ENCODE results near the gene KIAA1958. TPM values are rescaled to one million over a fixed set of nuclear protein-coding genes. Genes with fewer than 3 reads are reported as not detected.

Gene KIAA1958
- polyA plus RNA-seq, 1 of the 3 experiments (the other 2 are of a cell fraction), result 1.6 TPM

- WGBS (ENCODE audit: low lambda C conversion rate), result 90% methylated on average over 7 of the region's 7 CpGs
- Histone ChIP-seq H3K9ac (no peak overlapping the region), H3F3A (replicated peaks; ENCODE audit: insufficient read depth) (peaks cover 12% of the 10 kb centered on the region), H3K4me1 (ENCODE audit: control insufficient read depth in 1 of 2, insufficient read depth in 2 of 2, low read depth in 1 of 2, low read length in 1 of 2) (no peaks in the 10 kb centered on the region), H3K79me2 (ENCODE audit: insufficient read depth) (peaks cover 71% of the 10 kb centered on the region), H3K4me2 (no peak overlapping the region), H3K36me3 (replicated peaks in 1 of 2; ENCODE audit: control insufficient read depth in 1 of 2, insufficient read depth in 2 of 2, low read length in 1 of 2) (peaks cover 5 to 21% of the 10 kb centered on the region in 2 experiments), H3K9me3 (no peaks in the 10 kb centered on the region), H4K20me1 (ENCODE audit: insufficient read depth) (no peaks in the 10 kb centered on the region), H3K27ac (ENCODE audit: low read depth in 2 of 2, low read length in 1 of 2) (no peak overlapping the region), H2AFZ (ENCODE audit: low read depth) (no peak overlapping the region), H3K4me3 (ENCODE audit: low read depth in 2 of 2, low read length in 1 of 2) (no peak overlapping the region; a peak in 1 of 4 replicates), H3K9me2 (no peaks in the 10 kb centered on the region), H3K27me3 (ENCODE audit: insufficient read depth) (no peaks in the 10 kb centered on the region)
- peak; percentile 38 for DNase-seq
- POLR2A ChIA-PET, result no interaction called here
- TF ChIP-seq MEF2A (IDR thresholded peaks at IDR 0.05; ENCODE audit: borderline replicate concordance, low read depth) (no peak), YY1 (IDR thresholded peaks at IDR 0.05; ENCODE audit: low read depth) (no peak), USF2 (IDR thresholded peaks at IDR 0.05; ENCODE audit: borderline replicate concordance, low read depth, low read length) (no peak), POLR2AphosphoS5 (IDR thresholded peaks at IDR 0.05; ENCODE audit: low read depth, low read length) (no peak), PBX3 (IDR thresholded peaks at IDR 0.05) (no peak), MAX (IDR thresholded peaks at IDR 0.05; ENCODE audit: low read depth) (no peak), REST (IDR thresholded peaks at IDR 0.05; ENCODE audit: low read depth, low read length) (no peak), RAD21 (IDR thresholded peaks at IDR 0.05; ENCODE audit: low read length) (peak; percentile 76), CHD2 (IDR thresholded peaks at IDR 0.05; ENCODE audit: low read length, partially characterized antibody) (no peak), TAF1 (IDR thresholded peaks at IDR 0.05; ENCODE audit: borderline replicate concordance, low read depth, low read length) (no peak), NRF1 (IDR thresholded peaks at IDR 0.05; ENCODE audit: low read depth, low read length) (no peak), TEAD4 (IDR thresholded peaks at IDR 0.05; ENCODE audit: borderline replicate concordance, insufficient read depth) (no peak), IRF3 (IDR thresholded peaks at IDR 0.05; ENCODE audit: low read depth, low read length) (no peak), JUND (IDR thresholded peaks at IDR 0.05) (no peak), EP300 (IDR thresholded peaks at IDR 0.05; ENCODE audit: borderline replicate concordance in 1 of 2, low read depth in 1 of 2, low read length in 1 of 2) (no peak), GATA2 (CRISPR knock-in tag; IDR thresholded peaks at IDR 0.05) (no peak), FOXM1 (IDR thresholded peaks at IDR 0.05; ENCODE audit: low read depth) (no peak), CTCF (IDR thresholded peaks at IDR 0.05) (peak; percentile 70), SMC3 (IDR thresholded peaks at IDR 0.05; ENCODE audit: low read depth, low read length) (peak; percentile 52)
- CTCF ChIA-PET, result interaction anchor here (0.6 to 2.4 kb wide), 12 partner anchors 12 to 951 kb away, joined by 3 to 12 read pairs (median 3); no protein-coding TSS in a partner anchor
Measured at GRCh38 chr9:112711050-112711689, 224.5 kb downstream of the KIAA1958 start.
